ENCODE data around the gene CUL9. TPM values are rescaled to one million over a fixed set of nuclear protein-coding genes. Genes with fewer than 3 reads are reported as not detected.

Gene CUL9
- total RNA-seq, 2 experiments from 2014 or later, result 32.9 to 37.0 TPM

DNA sequence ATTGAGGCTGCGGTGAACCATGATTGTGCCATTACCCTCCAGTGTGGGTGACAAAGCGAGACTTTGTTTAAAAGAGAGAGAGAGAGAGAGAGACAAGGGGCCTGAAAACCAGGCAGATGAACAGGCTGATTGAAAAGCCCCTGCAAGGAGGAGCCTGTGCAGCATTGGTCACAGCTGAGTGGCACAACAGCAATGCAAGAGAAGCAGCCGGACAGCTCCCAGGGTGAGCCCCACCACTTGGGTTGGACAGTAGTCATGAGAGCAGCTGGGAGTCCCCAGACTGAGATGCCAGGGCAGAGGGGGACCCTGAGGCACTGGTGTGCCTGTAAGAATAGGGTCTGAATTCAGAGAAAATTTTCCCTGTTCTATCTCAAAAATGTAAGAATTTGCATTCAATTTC lies 37.1 kb downstream of the CUL9 start:
- Histone ChIP-seq H3K36me3 (ENCODE audit: insufficient read depth, low read length) (peaks cover 20% of the 10 kb centered on the region; the same call in 1 of the 2 replicates), H3K9me2 (ENCODE audit: insufficient read depth, low read length) (no peaks in the 10 kb centered on the region), H2AFZ (ENCODE audit: low read length) (no peak overlapping the region), H4K20me1 (ENCODE audit: insufficient read depth, low read length) (no peaks in the 10 kb centered on the region), H3K9me3 (ENCODE audit: low read length) (no peaks in the 10 kb centered on the region), H3K4me1 (ENCODE audit: insufficient read depth, low read length, poor library complexity, severe bottlenecking) (peaks cover 23% of the 10 kb centered on the region), H3K79me2 (ENCODE audit: insufficient read depth, low read depth, low read length) (no peaks in the 10 kb centered on the region), H3K27ac (ENCODE audit: low read depth, low read length, poor library complexity, severe bottlenecking) (no peak overlapping the region), H3K4me3 (ENCODE audit: low read depth, low read length, poor library complexity, severe bottlenecking) (no peak overlapping the region), H3K4me2 (ENCODE audit: low read length) (no peak overlapping the region)
- no TSS peak for BruUV-seq (replicated peaks)
- POLR2A ChIA-PET, result interaction anchor here (0.5 kb wide), 1 partner anchor 28 kb away, joined by 3 read pairs; no protein-coding TSS in a partner anchor
- TF ChIP-seq, protein P1, sequence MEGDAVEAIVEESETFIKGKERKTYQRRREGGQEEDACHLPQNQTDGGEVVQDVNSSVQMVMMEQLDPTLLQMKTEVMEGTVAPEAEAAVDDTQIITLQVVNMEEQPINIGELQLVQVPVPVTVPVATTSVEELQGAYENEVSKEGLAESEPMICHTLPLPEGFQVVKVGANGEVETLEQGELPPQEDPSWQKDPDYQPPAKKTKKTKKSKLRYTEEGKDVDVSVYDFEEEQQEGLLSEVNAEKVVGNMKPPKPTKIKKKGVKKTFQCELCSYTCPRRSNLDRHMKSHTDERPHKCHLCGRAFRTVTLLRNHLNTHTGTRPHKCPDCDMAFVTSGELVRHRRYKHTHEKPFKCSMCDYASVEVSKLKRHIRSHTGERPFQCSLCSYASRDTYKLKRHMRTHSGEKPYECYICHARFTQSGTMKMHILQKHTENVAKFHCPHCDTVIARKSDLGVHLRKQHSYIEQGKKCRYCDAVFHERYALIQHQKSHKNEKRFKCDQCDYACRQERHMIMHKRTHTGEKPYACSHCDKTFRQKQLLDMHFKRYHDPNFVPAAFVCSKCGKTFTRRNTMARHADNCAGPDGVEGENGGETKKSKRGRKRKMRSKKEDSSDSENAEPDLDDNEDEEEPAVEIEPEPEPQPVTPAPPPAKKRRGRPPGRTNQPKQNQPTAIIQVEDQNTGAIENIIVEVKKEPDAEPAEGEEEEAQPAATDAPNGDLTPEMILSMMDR (conservative IDR thresholded peaks at IDR 0.05; ENCODE audit: low read length), result no peak
- TF ChIP-seq EZH2phosphoT487 (IDR thresholded peaks at IDR 0.05; ENCODE audit: borderline replicate concordance, low read depth, low read length), result no peak
- no peak for DNase-seq (ENCODE audit: low spot score)
- CTCF ChIA-PET (ENCODE audit: unreplicated experiment), result no interaction called here
- intact Hi-C loops (cut with micrococcal nuclease; ENCODE audit: unreplicated experiment), result no loop called here

DNA sequence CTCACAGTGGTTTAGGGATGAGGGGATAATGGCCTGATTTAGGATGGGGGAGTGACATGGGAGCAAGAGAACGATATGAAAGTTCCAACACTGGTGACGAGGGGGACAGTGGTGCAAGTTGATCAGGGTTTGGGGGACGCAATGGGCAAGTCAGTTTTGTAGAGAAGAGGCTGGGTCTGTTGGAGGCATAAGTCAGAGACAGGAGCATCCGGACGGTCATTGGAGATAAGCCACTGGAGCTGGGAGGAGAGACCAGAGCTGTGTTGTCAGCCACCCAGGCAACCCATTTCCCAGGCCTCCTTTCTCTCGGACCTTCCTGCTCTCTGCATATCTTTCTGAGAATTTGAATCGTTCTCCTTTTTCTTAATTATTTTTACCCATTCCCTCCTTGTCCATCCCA lies 37.8 kb downstream of the CUL9 start:
- H3K9me2 ChIP-seq (ENCODE audit: insufficient read depth, low read length), result no peaks in the 10 kb centered on the region
- H3K9me3 ChIP-seq (ENCODE audit: low read length), result no peaks in the 10 kb centered on the region
- BruUV-seq (replicated peaks), result no TSS peak
- H3K79me2 ChIP-seq (ENCODE audit: insufficient read depth, low read depth, low read length), result no peaks in the 10 kb centered on the region
- no peak overlapping the region for H3K4me2 ChIP-seq (ENCODE audit: low read length)
- H3K4me3 ChIP-seq (ENCODE audit: low read depth, low read length, poor library complexity, severe bottlenecking), result no peak overlapping the region
- no peak overlapping the region for H3K27ac ChIP-seq (ENCODE audit: low read depth, low read length, poor library complexity, severe bottlenecking)
- H3K36me3 ChIP-seq (ENCODE audit: insufficient read depth, low read length), result peaks cover 20% of the 10 kb centered on the region; the same call in 1 of the 2 replicates
- no peak overlapping the region for H2AFZ ChIP-seq (ENCODE audit: low read length)
- intact Hi-C loops (cut with micrococcal nuclease; ENCODE audit: unreplicated experiment), result no loop called here
- H3K4me1 ChIP-seq (ENCODE audit: insufficient read depth, low read length, poor library complexity, severe bottlenecking), result peaks cover 30% of the 10 kb centered on the region
- ChIA-PET CTCF (ENCODE audit: unreplicated experiment) (interaction anchor here (0.5 kb wide), 1 partner anchor 9 kb away, joined by 3 read pairs; the partner anchor contains the start of gene DNPH1), POLR2A (no interaction called here)
- DNase-seq (ENCODE audit: low spot score), result no peak
- H4K20me1 ChIP-seq (ENCODE audit: insufficient read depth, low read length), result no peaks in the 10 kb centered on the region
- TF ChIP-seq, protein P1 (conservative IDR thresholded peaks at IDR 0.05; ENCODE audit: low read length), result no peak
- TF ChIP-seq EZH2phosphoT487 (IDR thresholded peaks at IDR 0.05; ENCODE audit: borderline replicate concordance, low read depth, low read length), result no peak

DNA sequence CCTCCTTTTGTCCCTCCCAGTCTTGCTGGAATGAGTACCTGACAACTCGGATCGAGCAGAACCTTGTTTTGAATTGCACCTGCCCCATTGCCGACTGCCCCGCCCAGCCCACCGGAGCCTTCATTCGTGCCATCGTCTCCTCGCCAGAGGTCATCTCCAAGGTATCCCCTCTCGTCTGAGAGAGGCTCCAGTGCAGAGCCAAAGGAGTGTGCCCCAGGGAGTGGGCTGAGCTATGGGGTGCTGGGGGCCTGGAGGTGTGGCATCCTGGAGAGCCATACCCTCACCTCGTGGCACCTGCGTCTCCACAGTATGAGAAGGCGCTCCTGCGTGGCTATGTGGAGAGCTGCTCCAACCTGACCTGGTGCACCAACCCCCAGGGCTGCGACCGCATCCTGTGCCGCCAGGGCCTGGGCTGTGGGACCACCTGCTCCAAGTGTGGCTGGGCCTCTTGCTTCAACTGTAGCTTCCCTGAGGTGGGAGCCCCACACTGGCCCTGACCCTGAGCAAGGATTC lies 38.5 kb downstream of the CUL9 start:
- peaks cover 24% of the 10 kb centered on the region for H3K36me3 ChIP-seq (ENCODE audit: insufficient read depth, low read length)
- no peaks in the 10 kb centered on the region for H4K20me1 ChIP-seq (ENCODE audit: insufficient read depth, low read length)
- H3K9me3 ChIP-seq (ENCODE audit: low read length), result no peaks in the 10 kb centered on the region
- POLR2A ChIA-PET, result no interaction called here
- CTCF ChIA-PET (ENCODE audit: unreplicated experiment), result no interaction called here
- no peak for TF ChIP-seq EZH2phosphoT487 (IDR thresholded peaks at IDR 0.05; ENCODE audit: borderline replicate concordance, low read depth, low read length)
- no peak overlapping the region for H3K4me2 ChIP-seq (ENCODE audit: low read length)
- no TSS peak for BruUV-seq (replicated peaks)
- intact Hi-C loops (cut with micrococcal nuclease; ENCODE audit: unreplicated experiment), result no loop called here
- no peak overlapping the region for H2AFZ ChIP-seq (ENCODE audit: low read length)
- peaks cover 37% of the 10 kb centered on the region for H3K4me1 ChIP-seq (ENCODE audit: insufficient read depth, low read length, poor library complexity, severe bottlenecking)
- no peak overlapping the region for H3K4me3 ChIP-seq (ENCODE audit: low read depth, low read length, poor library complexity, severe bottlenecking)
- H3K9me2 ChIP-seq (ENCODE audit: insufficient read depth, low read length), result no peaks in the 10 kb centered on the region
- H3K27ac ChIP-seq (ENCODE audit: low read depth, low read length, poor library complexity, severe bottlenecking), result no peak overlapping the region
- H3K79me2 ChIP-seq (ENCODE audit: insufficient read depth, low read depth, low read length), result no peaks in the 10 kb centered on the region
- no peak for DNase-seq (ENCODE audit: low spot score)
